ENCODE data around the gene ACAA2.
"Not testable (repeated sequence)": the region's sequence is repeated elsewhere in the genome, so short reads cannot be mapped to it uniquely, and the experiment has no call there.

The ACAA2 gene

GRCh38 chr18:49845629-49846360 is 32.5 kb upstream of the ACAA2 start:
- DNase-seq (ENCODE audit: low spot score) = no peak

GRCh38 chr18:49844903-49845302 is 31.6 kb upstream of the ACAA2 start:
- no peak for DNase-seq (ENCODE audit: low spot score)

- DNase-seq (ENCODE audit: low spot score) = no peak
These were observed 30.7 kb upstream of the ACAA2 start for GRCh38 chr18:49843778-49844625.

GRCh38 chr18:49843131-49843530 is 29.8 kb upstream of the ACAA2 start:
- no peak for DNase-seq (ENCODE audit: low spot score)

- no peak for DNase-seq (ENCODE audit: low spot score)
These were observed 29.3 kb upstream of the ACAA2 start for GRCh38 chr18:49842656-49843055.

GRCh38 chr18:49841236-49842217 is 28.2 kb upstream of the ACAA2 start:
- no peak for DNase-seq (ENCODE audit: low spot score)

- DNase-seq (ENCODE audit: low spot score) = no peak
These were observed 25.7 kb upstream of the ACAA2 start for GRCh38 chr18:49839012-49839411.

GRCh38 chr18:49838381-49838780 is 25.0 kb upstream of the ACAA2 start:
- DNase-seq (ENCODE audit: low spot score) = no peak

- DNase-seq (ENCODE audit: low spot score) = no peak
These were observed 24.6 kb upstream of the ACAA2 start for GRCh38 chr18:49837889-49838288.

GRCh38 chr18:49837316-49837835 is 24.0 kb upstream of the ACAA2 start:
- not testable (repeated sequence) for DNase-seq (ENCODE audit: low spot score)

- no peak for DNase-seq (ENCODE audit: low spot score)
These were observed 22.1 kb upstream of the ACAA2 start for GRCh38 chr18:49835405-49835804.

- DNase-seq (ENCODE audit: low spot score) = no peak
These were observed 20.9 kb upstream of the ACAA2 start for GRCh38 chr18:49834258-49834657.

- no peak for DNase-seq (ENCODE audit: low spot score)
These were observed 20.5 kb upstream of the ACAA2 start for GRCh38 chr18:49833814-49834213.

- DNase-seq (ENCODE audit: low spot score) = no peak
These were observed 18.9 kb upstream of the ACAA2 start for GRCh38 chr18:49832221-49832647.

- DNase-seq (ENCODE audit: low spot score) = no peak
These were observed 14.7 kb upstream of the ACAA2 start for GRCh38 chr18:49827996-49828395.

GRCh38 chr18:49819823-49820671 is 6.7 kb upstream of the ACAA2 start:
- DNase-seq (ENCODE audit: low spot score) = no peak

GRCh38 chr18:49819071-49819662 is 5.8 kb upstream of the ACAA2 start:
- no peak for DNase-seq (ENCODE audit: low spot score)

GRCh38 chr18:49817947-49818346 is 4.6 kb upstream of the ACAA2 start:
- DNase-seq (ENCODE audit: low spot score) = no peak

- no peak for DNase-seq (ENCODE audit: low spot score)
These were observed 2.6 kb upstream of the ACAA2 start for GRCh38 chr18:49815927-49816326.

- peak; percentile 85 for DNase-seq (ENCODE audit: low spot score)
These were observed 790 bp upstream of the ACAA2 start for GRCh38 chr18:49814147-49814499.

- DNase-seq (ENCODE audit: low spot score) = peak; percentile 70
These were observed 339 bp downstream of the ACAA2 start for GRCh38 chr18:49813069-49813318.
